Right cardiac atrium (tissue), 5 donors: ENCODE results near the gene NAALADL1. TPM values are rescaled to one million over a fixed set of nuclear protein-coding genes. Genes with fewer than 3 reads are reported as not detected.

Source experiments
- ATAC-seq, 2 donors: fragments of 200-7000 bp; cut with Tn5 transposase; one replicate each; pipeline versions ENCODE4 v1.8.0 to v1.9.1; 2020; ENCODE audit warnings: moderate library complexity in 2 of 2, mild to moderate bottlenecking in 1 of 2
- DNase-seq, 3 donors: peaks; one replicate each; pipeline ENCODE4 v3.0.0-alpha.2; 2020
- H3K27ac ChIP-seq: one replicate; pipeline ENCODE4 v1.5.1; 2013; ENCODE audit warnings: mild to moderate bottlenecking, low read length, control low read depth, moderate library complexity
- H3K27me3 ChIP-seq: one replicate; pipeline ENCODE4 v1.6.1; 2013; ENCODE audit not compliant: control insufficient read depth, insufficient read depth
- H3K4me1 ChIP-seq: one replicate; pipeline ENCODE4 v1.6.1; 2013; ENCODE audit warnings: low read length; ENCODE audit not compliant: control insufficient read depth, insufficient read depth
- H3K4me3 ChIP-seq: one replicate; pipeline ENCODE4 v1.5.1; 2013; ENCODE audit warnings: low read length, control low read depth
- H3K9me3 ChIP-seq: one replicate; pipeline ENCODE4 v1.6.1; 2013; ENCODE audit warnings: low read length; ENCODE audit not compliant: control insufficient read depth
- WGBS: extraction: QIAGEN DNeasy Blood & Tissue Kit; methylation state at CpG from one replicate; pipeline ENCODE4 v1.1.7; 2013; 5-methylcytosine and 5-hydroxymethylcytosine counted together
- intact Hi-C, 4 donors: fragments of 100-400 bp; cut with DNase I; formaldehyde crosslinking; loops; one replicate each; pipeline versions ENCODE4 v1.11.0 to v1.14.0; 2022 to 2023
- polyA plus RNA-seq: library from polyadenylated mRNA; stranded (reverse); fragments of 200-250 nt; gene quantifications from one replicate; pipeline ENCODE4 v1.2.3, GENCODE V29; 2013
- total RNA-seq, 4 donors: library from RNA; stranded (reverse); fragmentation: NEBNext Ultra II Directional; extraction: Animal tissue kit (Norgen Biotek cat#: 25700); gene quantifications; one replicate each; pipeline ENCODE4 v1.2.1, GENCODE V29; 2021
- donor health status: healthy with polysubstance abuse.
- donor health status: DM: no; HTN: yes; CAD: no.
- donor health status: DM: no; HTN: no; CAD: no.
- donor health status: DM: no; HTN: yes; CAD: no; lungs with severe emphysema.
- donor health status: DM: yes; HTN: yes; CAD: no.

The NAALADL1 gene
- total and polyA plus RNA-seq, 5 donors: 7.1 to 9.8 (median 8.4) TPM

GRCh38 chr11:65095974-65096806 is 37.8 kb upstream of the NAALADL1 start, which contains the start of gene VPS51:
VPS51 (plus strand) TSS chr11:65096214; CDS start chr11:65096251, 37 bp downstream.
- DNase-seq (peak; percentile 91 to 96 (median 95)), ATAC-seq (peak; percentile 96 to 97)
- H3K4me3 ChIP-seq: peak within 1 kb of the TSS; percentile 91
- intact Hi-C loops: no loop called here
- under 1% methylated on average over 52 of the region's 52 CpGs for WGBS
- H3K4me1 ChIP-seq: no peaks in the 10 kb centered on the region
- H3K27ac ChIP-seq: peak within 1 kb of the TSS; percentile 92
- no peaks in the 10 kb centered on the region for H3K9me3 ChIP-seq
- H3K27me3 ChIP-seq: no peaks in the 10 kb centered on the region

GRCh38 chr11:65095427-65095826 is 37.1 kb upstream of the NAALADL1 start:
- Histone ChIP-seq H3K4me1 (no peaks in the 10 kb centered on the region), H3K27ac (peak overlapping the region; percentile 19), H3K9me3 (no peaks in the 10 kb centered on the region), H3K27me3 (no peaks in the 10 kb centered on the region), H3K4me3 (no peak overlapping the region)
- intact Hi-C loops: no loop called here
- WGBS: 79% methylated on average over 22 of the region's 22 CpGs
- ATAC-seq: peak; percentile 6 to 8
- DNase-seq: peak in 1 of 3 donors; percentile 60

- Histone ChIP-seq H3K27me3 (no peaks in the 10 kb centered on the region), H3K4me1 (no peaks in the 10 kb centered on the region), H3K9me3 (no peaks in the 10 kb centered on the region), H3K4me3 (no peak overlapping the region), H3K27ac (no peak overlapping the region)
- ATAC-seq (no peak), DNase-seq (no peak)
- intact Hi-C loops: no loop called here
- WGBS: 97% methylated on average over 4 of the region's 4 CpGs
These were observed 32.3 kb upstream of the NAALADL1 start for GRCh38 chr11:65090628-65091027.

- DNase-seq (peak in 2 of 3 donors; percentile 2 to 9), ATAC-seq (no peak)
- Histone ChIP-seq H3K27me3 (no peaks in the 10 kb centered on the region), H3K9me3 (no peaks in the 10 kb centered on the region), H3K4me3 (no peak overlapping the region), H3K27ac (no peak overlapping the region), H3K4me1 (peaks cover 2% of the 10 kb centered on the region)
- intact Hi-C loops: loop anchor here in 1 of 4 donors (10.0 kb wide), 1 partner anchor 75 kb away; the partner anchor contains the start of gene ARL2
- 94% methylated on average over 4 of the region's 4 CpGs for WGBS
These were observed 31.3 kb upstream of the NAALADL1 start for GRCh38 chr11:65089621-65090020.

GRCh38 chr11:65087827-65088226 is 29.5 kb upstream of the NAALADL1 start:
- H3K27ac ChIP-seq: no peak overlapping the region
- H3K9me3 ChIP-seq: no peaks in the 10 kb centered on the region
- DNase-seq (peak in 2 of 3 donors; percentile 6 to 38), ATAC-seq (no peak)
- no peak overlapping the region for H3K4me3 ChIP-seq
- 94% methylated on average over 15 of the region's 15 CpGs for WGBS
- peaks cover 2% of the 10 kb centered on the region for H3K4me1 ChIP-seq
- intact Hi-C loops: loop anchor here in 1 of 4 donors (10.0 kb wide), 1 partner anchor 73 kb away; the partner anchor contains the start of gene ARL2
- H3K27me3 ChIP-seq: no peaks in the 10 kb centered on the region

GRCh38 chr11:65087216-65087615 is 28.9 kb upstream of the NAALADL1 start:
- no peaks in the 10 kb centered on the region for H3K27me3 ChIP-seq
- DNase-seq: peak in 2 of 3 donors; percentile 20 to 65
- H3K27ac ChIP-seq: no peak overlapping the region
- peaks cover 2% of the 10 kb centered on the region for H3K4me1 ChIP-seq
- 86% methylated on average over 11 of the region's 11 CpGs for WGBS
- no peak overlapping the region for H3K4me3 ChIP-seq
- no peak for ATAC-seq
- no peaks in the 10 kb centered on the region for H3K9me3 ChIP-seq
- intact Hi-C loops: loop anchor here in 1 of 4 donors (10.0 kb wide), 1 partner anchor 72 kb away; the partner anchor contains the start of gene ARL2

GRCh38 chr11:65086809-65087208 is 28.5 kb upstream of the NAALADL1 start:
- no peak for ATAC-seq
- WGBS: 89% methylated on average over 9 of the region's 9 CpGs
- Histone ChIP-seq H3K9me3 (no peaks in the 10 kb centered on the region), H3K4me1 (peaks cover 2% of the 10 kb centered on the region), H3K4me3 (no peak overlapping the region), H3K27ac (no peak overlapping the region), H3K27me3 (no peaks in the 10 kb centered on the region)
- peak in 2 of 3 donors; percentile 6 to 12 for DNase-seq
- intact Hi-C loops: loop anchor here in 1 of 4 donors (10.0 kb wide), 1 partner anchor 72 kb away; the partner anchor contains the start of gene ARL2

- no peaks in the 10 kb centered on the region for H3K9me3 ChIP-seq
- WGBS: 89% methylated on average over 4 of the region's 4 CpGs
- H3K27me3 ChIP-seq: no peaks in the 10 kb centered on the region
- intact Hi-C loops: loop anchor here in 1 of 4 donors (10.0 kb wide), 1 partner anchor 71 kb away; the partner anchor contains the start of gene ARL2
- DNase-seq: peak in 1 of 3 donors; percentile 3
- no peak overlapping the region for H3K4me3 ChIP-seq
- H3K4me1 ChIP-seq: peaks cover 2% of the 10 kb centered on the region
- H3K27ac ChIP-seq: no peak overlapping the region
- ATAC-seq: no peak
These were observed 27.1 kb upstream of the NAALADL1 start for GRCh38 chr11:65085446-65085845.

- Histone ChIP-seq H3K4me3 (peak overlapping the region; percentile 88), H3K4me1 (peaks cover 2% of the 10 kb centered on the region), H3K27me3 (no peaks in the 10 kb centered on the region), H3K9me3 (no peaks in the 10 kb centered on the region), H3K27ac (peak overlapping the region; percentile 38)
- intact Hi-C loops: loop anchor here in 2 of 4 donors (5.0 to 10.0 kb wide), 2 partner anchors 37 to 70 kb away; partner anchors contain the start of gene ARL2 (in 1 of the 2)
- ATAC-seq: no peak
- WGBS: 45% methylated on average over 23 of the region's 23 CpGs
- peak in 2 of 3 donors; percentile 14 to 37 for DNase-seq
These were observed 26.4 kb upstream of the NAALADL1 start for GRCh38 chr11:65084598-65085375.

GRCh38 chr11:65083834-65084597 is 25.7 kb upstream of the NAALADL1 start, which contains the start of the genes CDCA5 and ZFPL1:
CDCA5 (minus strand) TSS chr11:65084040; CDS start chr11:65083978, 62 bp downstream.
ZFPL1 (plus strand) TSS chr11:65084222; CDS start chr11:65084699, 477 bp downstream.
- DNase-seq (peak; percentile 95 to 98 (median 98)), ATAC-seq (peak; percentile 95 to 97)
- Histone ChIP-seq H3K4me1 (peaks cover 2% of the 10 kb centered on the region), H3K9me3 (no peaks in the 10 kb centered on the region), H3K27ac (peak within 1 kb of the TSS; percentile 81), H3K4me3 (peak within 1 kb of the TSS; percentile 88), H3K27me3 (no peaks in the 10 kb centered on the region)
- intact Hi-C loops: loop anchor here in 2 of 4 donors (5.0 to 10.0 kb wide), 2 partner anchors 37 to 69 kb away; partner anchors contain the start of gene ARL2 (in 1 of the 2)
- under 1% methylated on average over 79 of the region's 79 CpGs for WGBS
